ENCODE measurements around the gene DTNB.

The DTNB gene

GRCh38 chr2:25377822-25378421, 295.5 kb downstream of the DTNB start:
- TF ChIP-seq CTCF (IDR thresholded peaks at IDR 0.05; ENCODE audit: insufficient read depth, low read depth, low read length, missing control alignments), result no peak
- DNase-seq (ENCODE audit: low read depth), result no peak
- H3K4me3 ChIP-seq (ENCODE audit: low read length), result no peak overlapping the region

GRCh38 chr2:25376750-25377621, 296.4 kb downstream of the DTNB start:
- TF ChIP-seq CTCF (IDR thresholded peaks at IDR 0.05; ENCODE audit: insufficient read depth, low read depth, low read length, missing control alignments), result peak; percentile 34
- H3K4me3 ChIP-seq (ENCODE audit: low read length), result peak overlapping the region; percentile 3
- peak; percentile 95 for DNase-seq (ENCODE audit: low read depth)

GRCh38 chr2:25375989-25376545, 297.3 kb downstream of the DTNB start:
- no peak for DNase-seq (ENCODE audit: low read depth)
- TF ChIP-seq CTCF (IDR thresholded peaks at IDR 0.05; ENCODE audit: insufficient read depth, low read depth, low read length, missing control alignments), result no peak
- no peak overlapping the region for H3K4me3 ChIP-seq (ENCODE audit: low read length)

GRCh38 chr2:25375371-25375988, 297.9 kb downstream of the DTNB start:
- TF ChIP-seq CTCF (IDR thresholded peaks at IDR 0.05; ENCODE audit: insufficient read depth, low read depth, low read length, missing control alignments), result no peak
- H3K4me3 ChIP-seq (ENCODE audit: low read length), result no peak overlapping the region
- DNase-seq (ENCODE audit: low read depth), result no peak

- no peak for TF ChIP-seq CTCF (IDR thresholded peaks at IDR 0.05; ENCODE audit: insufficient read depth, low read depth, low read length, missing control alignments)
- no peak overlapping the region for H3K4me3 ChIP-seq (ENCODE audit: low read length)
- no peak for DNase-seq (ENCODE audit: low read depth)
Observed at GRCh38 chr2:25374827-25375226, 298.6 kb downstream of the DTNB start.

- no peak for DNase-seq (ENCODE audit: low read depth)
- H3K4me3 ChIP-seq (ENCODE audit: low read length), result no peak overlapping the region
- TF ChIP-seq CTCF (IDR thresholded peaks at IDR 0.05; ENCODE audit: insufficient read depth, low read depth, low read length, missing control alignments), result no peak
Observed at GRCh38 chr2:25374411-25374810, 299.0 kb downstream of the DTNB start.

All from epithelial cell of esophagus (primary cell).